Skin epidermis (tissue), 12 donors: ENCODE data around the gene RBFOX1.
"Not testable (repeated sequence)": the region's sequence is repeated elsewhere in the genome, so short reads cannot be mapped to it uniquely, and the experiment has no call there.

Experiments
- H3K27ac ChIP-seq, 21 experiments: fragments of 200-600 bp; sonication (generic) in 11 of 21; one replicate each; pipeline ENCODE4 v1.5.0; 2020; ENCODE audit warnings: mild to moderate bottlenecking in 3 of 21, inconsistent platforms in 2 of 21, moderate library complexity in 2 of 21
- H3K4me3 ChIP-seq, 7 experiments: fragments of 200-600 bp; sonication (generic) in 2 of 7; one replicate each; pipeline ENCODE4 v1.5.0; 2020; ENCODE audit warnings: inconsistent platforms in 2 of 7, mild to moderate bottlenecking in 2 of 7, moderate library complexity in 1 of 7

The RBFOX1 gene

GRCh38 chr16:7443142-7443541 is 110.5 kb downstream of the RBFOX1 start:
- H3K4me3 ChIP-seq = no peak overlapping the region
- no peak overlapping the region for H3K27ac ChIP-seq

GRCh38 chr16:7443648-7444365 is 111.2 kb downstream of the RBFOX1 start:
- Histone ChIP-seq H3K27ac (no peak overlapping the region), H3K4me3 (no peak overlapping the region)

GRCh38 chr16:7449306-7449705 is 116.7 kb downstream of the RBFOX1 start:
- H3K27ac ChIP-seq = no peak overlapping the region
- H3K4me3 ChIP-seq = no peak overlapping the region

DNA sequence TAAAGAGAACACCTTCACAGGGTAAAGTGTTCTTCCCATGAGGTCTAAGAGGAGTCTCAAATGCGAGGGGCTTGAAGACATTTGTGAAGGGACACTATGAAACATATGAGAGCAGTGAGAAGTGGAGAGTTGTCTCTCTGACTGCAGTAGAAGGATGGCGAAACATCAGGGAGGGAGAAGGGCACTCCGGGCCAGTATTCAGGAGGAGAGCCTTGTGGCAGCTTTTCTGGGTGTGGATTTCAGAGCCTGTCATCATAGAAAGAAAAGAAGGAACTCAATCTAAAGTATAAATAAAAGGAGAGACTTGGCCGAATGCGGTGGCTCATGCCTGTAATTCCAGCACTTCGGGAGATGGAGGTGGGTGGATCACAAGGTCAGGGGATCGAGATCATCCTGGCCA is 117.2 kb downstream of the RBFOX1 start:
- no peak overlapping the region for H3K4me3 ChIP-seq
- no peak overlapping the region for H3K27ac ChIP-seq

- Histone ChIP-seq H3K4me3 (no peak overlapping the region), H3K27ac (no peak overlapping the region)
Measured at GRCh38 chr16:7450440-7450839, 117.8 kb downstream of the RBFOX1 start.

GRCh38 chr16:7452090-7452489 is 119.4 kb downstream of the RBFOX1 start:
- no peak overlapping the region for H3K27ac ChIP-seq

GRCh38 chr16:7456211-7456610 is 123.6 kb downstream of the RBFOX1 start:
- H3K4me3 ChIP-seq = no peak overlapping the region
- no peak overlapping the region for H3K27ac ChIP-seq

More at GRCh38 chr16:7452090-7452489, 119.4 kb downstream of the RBFOX1 start:
- no peak overlapping the region for H3K4me3 ChIP-seq

DNA sequence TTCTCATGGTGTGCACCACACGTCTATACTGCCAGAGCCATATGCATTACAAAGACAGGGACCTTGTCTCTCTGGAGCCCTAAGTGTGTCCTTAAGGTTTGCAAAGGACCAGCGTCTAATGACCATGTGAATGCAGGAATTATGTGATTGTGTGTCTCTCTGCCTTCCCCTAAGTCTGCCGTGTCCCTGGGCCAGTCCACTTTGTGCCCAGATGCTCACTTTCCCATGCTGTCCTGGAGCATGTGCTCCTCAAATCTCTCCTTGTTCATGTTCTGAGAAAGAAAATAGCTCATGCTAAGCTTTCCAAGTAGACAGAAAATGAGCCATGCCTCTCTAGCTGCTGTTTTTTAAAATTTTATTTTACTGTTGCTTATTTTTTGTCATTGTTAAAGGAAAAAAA is 125.5 kb downstream of the RBFOX1 start:
- Histone ChIP-seq H3K4me3 (no peak overlapping the region), H3K27ac (no peak overlapping the region)

- Histone ChIP-seq H3K4me3 (no peak overlapping the region), H3K27ac (no peak overlapping the region)
Measured at GRCh38 chr16:7470344-7470743, 137.7 kb downstream of the RBFOX1 start.

DNA sequence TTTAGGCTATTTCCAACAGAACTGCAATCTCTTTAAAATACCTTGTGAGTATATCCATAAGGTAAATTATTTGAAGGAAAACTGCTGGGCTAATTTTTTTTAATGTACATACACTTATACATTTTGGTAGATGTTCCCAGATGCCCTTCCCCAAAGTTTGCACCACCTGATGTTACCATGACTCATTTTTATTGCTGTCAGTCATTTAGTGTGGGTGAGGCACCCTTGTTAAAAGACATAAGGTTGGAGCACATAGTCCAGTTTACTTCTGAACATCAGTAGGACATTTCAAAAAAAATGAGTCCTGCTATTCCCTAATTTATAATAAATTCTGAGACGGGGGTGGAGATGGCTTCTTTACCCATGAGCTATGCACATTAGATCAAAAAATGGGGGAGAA is 138.6 kb downstream of the RBFOX1 start:
- Histone ChIP-seq H3K27ac (no peak overlapping the region), H3K4me3 (no peak overlapping the region)

DNA sequence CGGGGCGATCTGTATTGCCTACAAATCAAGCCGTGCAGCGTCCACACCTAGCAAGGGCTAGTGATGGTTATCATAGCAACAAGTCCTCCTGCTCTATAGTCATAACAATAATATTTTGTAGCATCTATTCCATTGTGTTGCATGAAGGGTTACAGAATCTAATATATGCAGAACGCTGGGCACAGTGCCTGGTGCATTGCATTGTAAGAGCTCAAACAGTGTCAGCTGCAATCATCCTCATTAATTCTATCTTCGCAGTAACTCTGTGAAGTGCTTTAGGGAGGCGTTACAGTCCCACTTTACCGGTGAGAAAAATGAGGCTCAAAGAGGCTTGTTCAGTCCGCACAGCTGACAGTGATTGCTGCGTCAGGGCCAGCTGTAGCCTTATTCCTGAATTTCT is 149.4 kb downstream of the RBFOX1 start:
- no peak overlapping the region for H3K4me3 ChIP-seq

DNA sequence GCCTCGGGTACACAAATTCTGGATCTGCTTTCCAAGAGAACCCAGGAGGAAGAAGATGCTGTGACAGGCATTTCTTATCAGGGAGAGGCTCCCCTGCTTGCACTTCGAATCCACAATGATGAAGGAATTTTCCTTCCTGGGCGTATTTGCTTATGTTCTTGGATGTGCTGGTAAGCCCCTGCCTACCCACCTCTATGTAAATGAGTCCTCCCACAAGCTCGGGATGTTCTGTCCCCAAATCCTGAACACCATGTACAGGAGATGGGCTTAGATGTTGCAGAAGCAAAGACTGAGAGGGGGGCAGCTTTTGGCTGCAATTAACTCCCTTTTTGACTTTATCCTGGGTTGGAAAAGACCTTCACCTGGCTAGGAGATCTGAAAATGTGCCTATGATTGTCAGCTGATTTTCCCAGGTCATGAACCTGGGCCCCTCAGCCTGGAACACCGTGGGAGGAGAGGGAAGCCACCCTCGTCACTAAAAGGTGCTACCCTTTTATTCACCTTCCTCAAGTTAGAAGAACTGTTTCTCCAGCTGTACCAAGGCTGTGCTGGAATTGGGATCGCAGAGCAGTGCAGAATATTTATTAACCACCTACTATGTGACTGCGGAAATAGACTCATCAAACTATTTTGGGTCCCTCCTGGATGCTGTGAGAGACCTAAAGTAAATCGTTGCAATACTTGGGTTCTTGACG is 150.1 kb downstream of the RBFOX1 start:
- H3K27ac ChIP-seq = no peak overlapping the region
- H3K4me3 ChIP-seq = no peak overlapping the region

More for the DNA sequence above, 149.4 kb downstream of the RBFOX1 start:
- no peak overlapping the region for H3K27ac ChIP-seq

DNA sequence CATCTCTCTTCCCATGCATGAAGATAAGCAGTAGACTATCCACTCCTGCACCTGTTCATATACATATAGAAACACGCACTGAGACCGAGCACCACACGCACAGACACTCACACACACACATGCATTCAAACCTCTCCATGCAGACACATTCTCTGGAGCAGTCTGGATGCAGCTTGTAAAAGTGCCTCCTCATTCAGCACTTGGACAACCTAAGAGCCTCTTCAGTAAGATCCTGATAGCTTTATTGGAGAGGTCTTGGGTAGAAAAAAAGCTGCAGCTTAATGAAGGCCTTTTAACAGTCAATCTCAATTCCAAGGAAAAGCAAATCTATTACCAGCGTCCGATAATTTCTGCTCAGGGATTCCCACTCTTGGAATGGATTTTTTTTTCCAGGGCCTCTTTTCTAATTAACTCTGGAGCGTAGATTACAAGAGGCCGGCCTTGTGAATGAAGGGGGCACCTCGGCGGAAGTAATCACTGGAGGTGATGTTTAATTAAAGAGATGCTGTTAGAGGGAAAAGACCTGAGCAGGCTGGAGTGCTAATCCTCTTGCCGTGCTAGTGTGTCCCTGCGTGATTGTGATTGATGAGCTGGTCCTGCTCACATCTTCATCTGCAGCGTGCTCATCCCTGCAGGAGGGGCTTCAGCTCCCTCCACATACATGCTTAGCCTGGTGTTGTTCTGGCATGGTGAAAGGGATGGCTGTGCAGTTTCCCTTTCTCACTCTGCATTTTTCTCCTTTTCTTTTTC is 155.1 kb downstream of the RBFOX1 start:
- Histone ChIP-seq H3K4me3 (no peak overlapping the region), H3K27ac (no peak overlapping the region)

DNA sequence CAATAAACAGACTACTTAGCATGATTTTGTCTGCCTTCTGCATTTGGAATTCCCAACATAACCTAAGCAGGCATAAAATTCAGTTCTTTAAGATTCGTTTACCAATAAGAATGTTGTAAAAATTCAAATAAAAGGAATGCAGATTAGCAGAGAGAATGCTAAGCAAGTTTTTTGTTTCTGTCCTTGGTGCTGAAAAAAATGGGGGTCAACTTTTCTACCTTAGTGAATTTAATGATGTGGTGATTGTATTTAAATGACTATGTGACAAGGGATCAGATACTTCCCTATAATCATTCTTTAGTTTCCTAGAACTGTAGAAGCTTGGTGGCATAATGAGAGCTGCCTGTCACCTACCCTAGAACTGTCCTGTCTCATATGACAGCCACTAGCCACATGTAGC is 159.5 kb downstream of the RBFOX1 start:
- no peak overlapping the region for H3K27ac ChIP-seq
- H3K4me3 ChIP-seq = no peak overlapping the region

DNA sequence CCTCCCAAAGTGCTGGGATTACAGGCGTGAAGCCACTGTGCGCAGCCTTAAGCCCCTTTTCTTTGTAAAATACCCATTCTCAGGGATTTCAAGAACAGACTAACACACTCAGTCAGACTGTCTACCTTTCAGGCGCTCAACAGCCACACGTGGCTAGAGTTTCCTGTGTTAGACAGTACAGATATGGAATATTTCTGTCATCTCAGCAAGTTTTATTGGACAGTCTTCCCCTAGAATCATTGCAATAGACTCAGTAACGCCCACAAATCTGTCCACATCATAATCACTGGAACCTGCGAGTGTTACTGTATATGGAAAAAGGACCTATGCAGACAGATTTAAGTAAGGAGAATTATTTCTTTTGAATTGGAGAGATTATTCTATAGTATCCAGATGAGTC is 160.5 kb downstream of the RBFOX1 start:
- Histone ChIP-seq H3K27ac (no peak overlapping the region), H3K4me3 (no peak overlapping the region)

DNA sequence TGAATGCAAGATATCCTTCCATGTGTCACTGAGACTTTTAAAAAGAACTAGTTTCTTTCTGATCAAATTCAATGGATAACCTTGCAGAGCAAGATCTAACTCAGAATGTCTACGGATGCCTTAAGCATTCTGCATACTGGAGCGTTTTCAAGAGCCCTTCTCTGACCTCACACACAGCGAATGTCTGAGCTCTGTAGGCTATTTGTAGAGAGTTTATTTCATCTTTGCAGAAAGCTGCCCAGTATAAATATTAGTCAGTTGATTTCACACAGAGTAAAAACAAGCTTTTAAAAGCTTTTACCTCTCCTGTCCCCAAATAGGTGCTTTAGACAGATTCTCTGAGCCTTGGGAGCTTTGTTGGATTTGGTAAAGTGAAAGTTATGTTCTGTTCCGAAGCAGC is 165.0 kb downstream of the RBFOX1 start:
- Histone ChIP-seq H3K4me3 (no peak overlapping the region), H3K27ac (no peak overlapping the region)

DNA sequence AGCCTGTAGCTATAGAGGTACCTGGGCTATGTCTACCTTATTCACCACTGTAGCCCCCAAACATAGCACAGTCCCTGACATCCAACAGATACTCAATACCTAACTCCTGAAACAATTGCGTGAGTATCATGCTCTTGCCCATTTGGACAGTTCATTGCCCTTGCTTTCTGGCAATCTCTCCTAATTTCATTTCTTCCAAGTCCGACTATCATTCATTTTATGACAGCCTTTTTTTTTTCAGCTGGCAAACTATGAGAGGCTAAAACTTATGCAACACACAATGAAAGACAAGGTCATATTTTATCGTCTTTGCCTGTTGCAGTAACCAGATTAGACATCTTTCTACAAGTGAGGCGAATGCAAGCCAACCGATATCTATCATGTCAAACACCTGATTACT is 169.2 kb downstream of the RBFOX1 start:
- H3K4me3 ChIP-seq = no peak overlapping the region

DNA sequence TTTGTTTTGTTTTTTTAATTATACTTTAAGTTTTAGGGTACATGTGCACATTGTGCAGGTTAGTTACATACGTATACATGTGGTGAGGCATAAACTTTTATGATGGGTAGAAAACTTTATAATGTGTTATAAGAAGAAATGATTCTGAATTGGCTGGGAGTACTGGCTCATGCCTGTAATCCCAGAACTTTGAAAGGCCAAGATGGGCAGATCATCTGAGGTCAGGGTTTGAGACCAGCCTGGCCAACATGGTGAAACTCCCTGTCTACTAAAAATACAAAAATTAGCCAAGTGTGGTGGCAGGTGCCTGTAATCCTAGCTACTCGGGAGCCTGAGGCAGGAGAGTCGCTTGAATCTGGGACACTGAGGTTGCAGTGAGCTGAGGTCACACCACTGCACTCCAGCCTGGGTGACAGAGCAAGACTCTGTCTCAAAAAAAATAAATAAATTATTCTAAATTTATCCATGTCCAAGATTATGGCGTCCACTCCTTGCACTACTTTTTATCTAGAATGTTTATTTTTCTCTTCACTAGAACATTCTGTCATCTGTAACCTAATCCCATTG is 170.0 kb downstream of the RBFOX1 start:
- not testable (repeated sequence) for H3K27ac ChIP-seq, H3K4me3 ChIP-seq

More for the DNA sequence above, 169.2 kb downstream of the RBFOX1 start:
- no peak overlapping the region for H3K27ac ChIP-seq

DNA sequence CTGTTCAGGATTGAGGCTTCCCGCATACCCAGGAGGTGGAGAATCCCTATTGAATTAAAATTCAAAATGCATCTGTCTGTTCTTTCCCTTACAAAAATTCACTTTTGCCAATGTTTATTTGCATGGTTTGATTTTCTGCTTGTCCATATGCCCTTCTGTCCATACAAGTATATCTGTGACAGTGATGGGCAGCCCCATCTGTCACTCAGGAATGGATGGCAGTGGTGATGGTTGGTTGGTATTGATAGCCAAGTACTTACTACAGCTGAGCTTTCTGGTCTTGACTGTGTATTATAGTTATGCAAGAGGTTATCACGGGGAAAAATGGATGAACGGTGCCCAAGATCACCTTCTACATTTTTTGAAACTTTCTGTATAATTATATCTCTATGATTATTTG is 171.0 kb downstream of the RBFOX1 start:
- Histone ChIP-seq H3K27ac (no peak overlapping the region), H3K4me3 (no peak overlapping the region)

DNA sequence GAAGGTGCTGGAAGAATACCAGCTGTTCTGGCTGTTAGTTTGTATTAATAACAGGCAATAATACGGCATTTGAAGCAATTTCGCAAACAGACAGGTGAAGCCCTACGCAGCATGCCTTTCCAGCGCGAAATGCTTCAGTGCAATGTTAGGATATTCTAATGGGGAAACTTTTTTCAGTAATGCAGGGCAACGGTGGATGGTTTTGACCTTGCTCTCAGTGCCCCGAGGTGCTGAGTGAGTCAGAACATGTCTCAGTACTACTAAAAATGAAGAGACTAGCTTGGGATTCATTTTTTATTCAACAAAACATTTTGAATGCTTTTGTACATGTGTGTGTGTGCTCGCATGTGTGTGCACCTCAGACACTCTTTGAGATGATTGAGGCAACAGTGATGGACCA is 172.2 kb downstream of the RBFOX1 start:
- no peak overlapping the region for H3K4me3 ChIP-seq
- no peak overlapping the region for H3K27ac ChIP-seq

GRCh38 chr16:7505495-7505894 is 172.8 kb downstream of the RBFOX1 start:
- H3K27ac ChIP-seq = no peak overlapping the region

More at GRCh38 chr16:7505495-7505894, 172.8 kb downstream of the RBFOX1 start:
- no peak overlapping the region for H3K4me3 ChIP-seq
